Stimulated activated CD4-positive, alpha-beta T cell treated with anti-CD3 and anti-CD28 coated beads, Interleukin-12 subunit alpha, Interleukin-12 subunit beta, amount 100 ng/mL, for 4 hours (primary cell): ENCODE measurements around the gene ZNF77.
A peak's percentile ranks its signal among the peaks of the same experiment; 100 is the strongest.
"Not testable (repeated sequence)": the region's sequence is repeated elsewhere in the genome, so short reads cannot be mapped to it uniquely, and the experiment has no call there.

Source experiments
- DNase-seq: peaks from one replicate; pipeline ENCODE4 v3.0.0-alpha.2; 2020

Gene ZNF77

DNA sequence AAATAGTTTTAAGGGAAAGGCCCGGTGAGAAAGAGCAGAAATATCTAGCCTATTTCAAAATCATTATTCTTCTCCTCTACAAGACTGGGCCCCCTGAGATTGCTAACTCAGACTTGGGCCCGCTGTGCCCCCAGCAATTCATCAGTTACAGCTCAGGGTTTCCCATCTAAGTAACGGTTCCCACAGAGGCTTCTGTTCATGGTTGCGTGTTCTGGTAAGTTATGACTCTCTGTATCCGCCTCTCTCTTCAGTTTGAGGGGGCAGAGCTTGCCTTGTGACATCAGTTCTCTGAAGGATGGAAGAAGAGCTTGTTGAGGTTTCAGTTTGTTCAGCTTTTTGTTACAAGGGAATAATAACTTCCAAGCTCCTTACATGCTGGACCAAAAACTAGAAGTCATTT lies 32.5 kb downstream of the ZNF77 start:
- no peak for DNase-seq

DNA sequence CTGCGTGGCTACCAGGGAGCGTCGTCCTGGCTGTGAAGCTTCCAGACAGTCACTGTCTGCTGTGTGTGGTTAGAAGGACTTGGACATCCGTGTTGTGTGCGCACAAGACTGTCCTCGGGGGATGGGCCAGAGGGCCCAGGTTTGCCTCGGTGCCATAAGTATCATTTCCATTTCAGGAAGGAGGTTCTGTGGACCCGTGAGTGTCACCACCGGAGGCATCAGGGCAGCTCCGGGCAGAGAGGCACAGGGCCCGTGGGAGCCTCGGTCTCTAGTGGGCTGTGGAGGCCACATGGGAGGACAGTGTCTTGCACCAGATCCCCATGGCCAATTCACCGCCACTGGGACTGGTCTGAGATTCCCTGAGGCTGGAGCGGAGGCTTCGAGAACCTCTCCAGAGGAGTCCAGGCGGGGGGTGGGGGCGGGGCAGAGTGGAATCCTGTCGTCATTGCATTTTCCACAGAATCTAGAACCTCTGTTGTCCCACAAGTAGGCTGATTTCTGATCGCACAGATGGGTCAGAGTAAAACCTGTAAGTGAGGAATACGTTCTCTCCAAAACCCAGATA lies 38.1 kb downstream of the ZNF77 start:
- DNase-seq: no peak

DNA sequence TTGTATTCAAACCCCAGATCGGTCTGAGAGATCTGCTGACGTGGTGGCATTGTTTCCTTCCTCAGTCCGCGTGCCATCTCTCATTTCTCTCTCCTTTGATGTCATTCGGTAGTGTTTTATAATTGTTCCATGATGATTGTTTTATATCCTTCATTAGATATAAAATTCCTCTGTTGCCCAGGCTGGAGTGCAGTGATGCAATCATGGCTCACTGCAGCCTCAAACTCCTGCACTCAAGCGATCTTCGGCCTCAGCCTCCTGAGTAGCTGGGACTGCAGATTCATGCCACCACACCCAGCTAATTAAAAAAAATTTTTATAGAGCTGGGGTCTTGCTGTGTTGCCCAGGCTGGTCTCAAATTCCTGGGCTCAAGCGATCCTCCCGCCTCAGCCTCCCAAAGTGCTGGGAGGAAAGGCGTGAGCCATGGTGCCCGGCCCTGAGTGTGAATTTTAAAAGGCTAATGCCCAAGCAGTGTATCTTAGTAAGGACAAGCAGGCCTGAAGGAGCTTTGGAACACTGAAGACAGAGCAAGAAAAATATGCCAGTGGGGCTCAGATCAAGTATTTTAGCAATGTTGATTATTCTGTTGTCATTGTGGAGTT lies 38.8 kb downstream of the ZNF77 start:
- DNase-seq: no peak

DNA sequence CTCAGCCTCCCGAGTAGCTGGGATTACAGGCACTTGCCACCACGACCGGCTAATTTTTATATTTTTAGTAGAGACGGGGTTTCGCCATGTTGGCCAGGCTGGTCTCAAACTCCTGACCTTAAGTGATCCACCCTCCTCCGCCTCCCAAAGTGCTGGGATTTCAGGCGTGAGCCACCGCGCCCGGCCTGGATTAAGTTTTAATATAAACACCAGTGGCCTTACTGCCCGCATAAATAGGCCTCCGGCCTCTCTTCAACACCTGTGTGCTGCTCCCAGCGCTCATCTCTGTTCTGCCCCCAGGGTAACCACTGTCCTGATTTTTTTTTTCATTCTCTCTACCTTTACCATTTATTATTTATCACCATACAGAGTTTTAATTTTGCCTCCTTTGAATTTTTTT lies 41.4 kb downstream of the ZNF77 start:
- DNase-seq: not testable (repeated sequence)

DNA sequence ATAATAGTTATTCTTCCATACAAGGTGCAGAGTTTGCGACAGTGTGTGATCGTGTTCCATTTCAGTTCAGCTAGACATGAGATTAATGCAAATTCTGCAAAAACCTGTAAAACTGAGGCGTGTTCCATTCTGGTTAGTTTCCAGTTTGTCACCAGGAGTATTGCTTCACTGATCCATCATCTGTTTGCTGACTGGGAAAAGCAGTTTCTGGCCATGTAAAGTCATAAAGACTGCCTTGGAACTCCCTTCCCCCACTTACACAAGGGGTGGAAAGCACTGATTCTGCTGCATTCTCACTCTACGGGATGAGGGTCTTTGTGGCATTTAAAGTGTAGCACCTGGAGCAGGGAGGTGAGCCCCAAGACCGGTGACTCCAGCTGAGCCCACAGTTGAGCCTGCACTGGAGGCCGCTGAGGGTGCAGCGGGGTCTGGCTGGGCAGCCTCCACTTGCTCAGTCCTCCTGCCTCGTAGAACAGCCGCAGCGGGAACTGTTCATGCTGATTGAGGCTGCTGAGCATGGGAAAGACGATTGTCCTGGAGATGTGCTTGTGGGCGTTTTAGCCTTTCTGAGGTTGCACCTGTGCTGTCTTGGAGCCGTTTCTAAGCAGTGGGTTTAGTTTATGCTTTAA lies 42.1 kb downstream of the ZNF77 start:
- DNase-seq: no peak

DNA sequence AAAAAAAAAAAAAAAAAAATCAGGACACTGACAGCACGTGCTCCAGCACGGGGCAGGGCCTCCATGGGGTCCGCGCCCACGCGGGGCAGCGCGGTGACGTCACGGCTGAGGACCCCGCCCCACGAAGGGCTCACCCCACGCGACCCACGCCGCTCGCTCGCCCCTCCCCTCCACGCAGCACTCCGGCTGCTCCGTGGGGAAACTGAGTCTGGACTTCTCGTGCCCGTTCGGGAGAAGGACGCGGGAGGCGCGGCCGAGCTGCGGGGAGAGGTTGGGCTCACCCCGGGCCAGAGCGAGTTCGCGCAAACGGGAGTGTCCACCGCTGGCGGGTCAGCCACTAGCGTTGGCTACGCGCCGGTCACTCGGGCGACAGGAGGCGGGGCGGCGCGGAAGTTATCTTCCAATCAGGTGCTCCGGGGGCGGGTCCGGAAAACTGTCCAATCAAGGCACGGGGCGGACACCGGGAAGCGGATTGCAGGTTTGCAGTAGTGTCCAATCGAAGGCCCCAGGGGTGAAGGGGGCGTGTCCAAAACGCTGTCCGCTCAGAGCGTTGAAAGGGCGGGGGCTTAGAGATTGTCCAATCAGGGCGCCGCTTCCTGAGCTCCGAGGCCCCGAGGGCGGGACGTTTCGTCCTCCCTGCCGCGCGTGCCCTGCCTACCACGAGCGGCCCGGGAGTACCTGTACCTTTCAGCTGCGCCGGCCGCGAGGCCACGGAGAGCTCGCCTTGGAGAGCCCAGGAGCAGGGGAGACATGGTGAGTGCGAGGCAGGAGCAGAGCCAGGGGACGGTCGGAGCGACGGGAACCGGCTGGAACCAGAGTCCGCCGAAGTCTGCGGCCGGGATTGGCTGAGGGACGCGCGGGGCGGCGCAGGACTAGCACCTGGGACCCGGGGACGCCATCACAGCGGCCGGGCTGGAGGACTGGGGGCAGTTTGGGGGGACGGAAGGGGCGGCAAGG lies 44.2 kb downstream of the ZNF77 start, which contains the start of gene ZNF57:
TSS of gene ZNF57 (plus strand) at position 633 of the 957 bp plus-strand sequence. CDS start at position 751, 118 bp downstream.
- DNase-seq: peak; percentile 96

DNA sequence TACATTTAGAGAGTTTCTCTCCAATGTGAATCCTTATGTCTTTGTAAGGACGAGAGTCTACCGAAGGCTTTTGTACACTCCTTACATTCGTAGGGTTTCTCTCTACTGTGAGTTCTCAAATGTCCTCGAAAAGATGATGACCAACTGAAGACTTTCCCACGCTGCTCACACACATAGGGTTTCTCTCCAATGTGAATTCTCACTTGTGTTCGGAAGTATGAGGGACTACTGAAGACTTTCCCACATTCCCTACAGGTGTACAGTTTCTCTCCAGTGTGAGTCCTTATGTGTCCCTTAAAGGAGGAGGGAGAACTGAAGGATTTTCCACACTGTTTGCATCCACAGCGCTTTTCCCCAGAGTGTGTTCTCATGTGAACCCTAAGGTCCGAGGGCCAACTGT lies 48.1 kb downstream of the ZNF77 start:
- DNase-seq: no peak

DNA sequence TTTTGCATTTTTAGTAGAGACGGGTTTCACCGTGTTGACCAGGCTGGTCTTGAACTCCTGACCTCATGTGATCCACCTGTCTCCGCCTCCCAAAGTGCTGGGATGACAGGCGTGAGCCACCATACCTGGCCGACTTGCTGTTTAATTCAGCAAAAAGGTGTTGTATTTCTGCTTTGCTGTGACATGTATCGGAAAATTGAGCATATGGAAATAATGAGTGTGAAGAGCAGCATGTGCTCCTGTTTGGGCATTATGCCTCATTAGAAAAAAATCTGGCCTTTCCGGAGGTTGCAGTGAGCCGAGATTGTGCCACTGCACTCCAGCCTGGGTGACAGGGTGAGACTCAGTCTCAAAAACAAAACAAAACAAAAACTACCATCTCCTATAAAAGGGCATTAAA lies 54.2 kb downstream of the ZNF77 start:
- not testable (repeated sequence) for DNase-seq

DNA sequence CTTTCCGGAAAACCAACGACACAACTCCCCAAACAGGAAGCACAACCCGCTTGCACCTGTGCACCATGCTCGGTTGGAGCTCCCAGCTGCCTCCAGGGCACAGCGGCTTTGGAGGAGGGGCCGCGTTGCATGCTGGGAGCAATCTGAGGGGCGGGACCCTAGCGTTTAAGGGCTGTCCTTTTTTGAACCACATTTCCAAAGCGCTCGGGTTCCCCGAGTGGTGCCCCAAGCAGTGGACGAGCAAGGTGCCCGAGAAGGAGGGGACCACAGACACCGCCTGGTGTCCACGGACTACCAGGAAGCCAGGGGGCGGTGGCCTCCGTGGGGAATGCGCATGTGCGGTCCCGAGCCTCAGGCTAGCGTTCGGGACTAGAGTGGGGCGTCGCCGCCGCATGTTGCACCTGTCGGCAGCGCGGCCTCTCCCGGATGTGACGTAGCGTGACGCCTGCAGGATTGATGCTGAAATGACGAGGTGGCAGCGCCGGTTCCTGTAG lies 56.0 kb downstream of the ZNF77 start:
- peak; percentile 59 for DNase-seq

DNA sequence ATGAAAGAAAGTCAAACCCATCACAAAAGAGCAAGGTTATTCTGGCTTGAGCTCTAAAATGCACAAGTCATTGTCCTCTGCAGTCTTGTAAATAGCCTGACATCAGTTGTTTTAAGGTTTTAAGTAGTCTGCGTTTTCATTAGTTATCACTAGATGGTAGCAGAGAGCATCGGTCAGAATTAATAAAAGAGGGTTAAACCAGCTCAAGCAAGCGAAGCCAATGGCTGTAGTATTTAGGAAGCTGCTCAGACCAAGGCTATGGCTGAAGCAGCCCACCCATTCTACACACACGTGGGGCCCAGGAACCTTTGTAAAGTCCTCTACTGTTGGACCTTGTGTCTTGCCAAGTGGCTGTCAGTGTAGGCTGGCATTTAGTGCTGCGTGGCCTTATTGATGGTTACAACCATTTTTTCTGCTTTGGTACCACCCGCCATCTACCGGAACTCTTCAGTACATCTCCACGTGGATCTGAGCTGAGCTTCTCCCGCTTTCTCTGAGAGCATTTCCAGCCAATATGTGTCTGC lies 57.3 kb downstream of the ZNF77 start:
- DNase-seq: no peak

DNA sequence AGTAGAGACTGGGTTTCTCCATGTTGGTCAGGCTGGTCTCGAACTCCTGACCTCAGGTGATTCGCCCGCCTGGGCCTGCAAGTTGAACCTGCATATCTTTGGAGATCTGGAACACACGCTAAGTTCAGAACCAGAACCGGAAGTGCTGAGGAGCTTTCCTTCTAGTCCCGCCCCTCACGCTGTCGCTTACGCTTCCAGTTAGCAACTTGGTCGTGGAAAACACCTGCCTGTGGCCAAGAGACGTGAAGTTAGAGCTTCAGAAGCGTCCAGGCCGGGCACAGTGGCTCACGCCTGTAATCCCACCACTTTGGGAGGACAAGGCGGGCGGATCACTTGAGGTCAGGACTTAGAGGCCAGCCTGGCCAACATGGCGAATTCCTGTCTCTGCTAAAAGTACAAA lies 59.0 kb downstream of the ZNF77 start:
- no peak for DNase-seq

DNA sequence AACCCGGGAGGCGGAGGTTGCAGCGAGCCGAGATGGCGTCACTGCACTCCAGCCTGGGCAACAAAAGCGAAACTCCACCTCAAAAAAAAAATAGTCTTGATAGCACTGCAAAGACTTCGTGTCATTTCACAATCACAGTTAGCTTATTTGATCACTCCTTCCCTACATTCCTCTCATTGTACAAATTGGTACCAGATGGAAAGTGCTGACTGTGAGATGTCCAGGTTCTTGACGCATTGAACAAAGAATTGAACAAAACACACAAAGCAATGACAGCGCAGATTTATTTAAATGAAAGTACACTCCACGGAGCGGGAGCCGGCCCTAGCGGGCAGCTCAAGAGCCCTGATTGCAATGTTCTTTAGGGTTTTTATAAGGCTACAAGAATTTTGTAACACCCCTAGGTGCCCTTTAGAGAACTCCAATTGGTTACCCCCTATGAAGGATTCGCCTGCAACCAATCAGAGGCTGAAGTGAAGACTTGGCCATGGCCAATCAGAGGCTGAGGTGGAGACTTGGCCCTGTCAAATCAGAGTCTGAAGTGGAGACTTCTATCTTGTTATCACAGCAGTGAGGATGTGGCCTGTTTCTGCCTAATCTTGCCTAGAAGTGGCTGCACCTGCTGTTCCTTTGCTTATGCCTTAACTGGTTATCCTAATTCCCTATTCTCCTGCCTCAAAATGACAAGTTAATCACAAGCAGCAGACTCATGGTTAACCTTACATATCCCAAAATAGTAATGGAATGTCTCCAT lies 60.9 kb downstream of the ZNF77 start:
- no peak for DNase-seq
